ENCODE measurements around the gene PRKCH. TPM values are rescaled to one million over a fixed set of nuclear protein-coding genes. Genes with fewer than 3 reads are reported as not detected.
A peak's percentile ranks its signal among the peaks of the same experiment; 100 is the strongest.

Gene PRKCH
- total RNA-seq, 1 donor from 2014 or later, result 74.4 TPM

DNA sequence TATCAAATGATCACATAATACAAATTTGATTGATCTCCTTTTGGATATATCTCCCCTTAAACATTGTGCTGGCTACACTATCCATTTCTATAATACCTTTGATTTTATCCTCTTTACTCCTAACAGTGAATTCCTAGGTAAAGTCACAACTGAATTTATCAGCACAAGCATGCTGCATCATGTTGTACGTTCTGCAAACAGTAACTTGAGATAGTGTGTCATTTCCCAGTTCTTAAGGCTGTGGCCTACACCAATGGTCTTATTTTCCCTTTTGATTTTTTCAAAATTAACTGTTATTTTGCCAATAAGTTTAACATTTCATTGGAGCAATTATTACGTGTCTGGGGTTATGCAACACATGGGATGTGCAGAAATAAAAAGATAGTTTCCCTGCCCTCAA is 24.8 kb downstream of the PRKCH start:
- DNase-seq, result no peak
- Histone ChIP-seq H3K4me1 (peaks cover 65% of the 10 kb centered on the region), H3K4me3 (no peak overlapping the region), H3K9me3 (no peaks in the 10 kb centered on the region), H3K27me3 (no peaks in the 10 kb centered on the region), H3K27ac (peak overlapping the region; percentile 17), H3K36me3 (no peaks in the 10 kb centered on the region)
- no peak for ATAC-seq
- TF ChIP-seq, protein P1, sequence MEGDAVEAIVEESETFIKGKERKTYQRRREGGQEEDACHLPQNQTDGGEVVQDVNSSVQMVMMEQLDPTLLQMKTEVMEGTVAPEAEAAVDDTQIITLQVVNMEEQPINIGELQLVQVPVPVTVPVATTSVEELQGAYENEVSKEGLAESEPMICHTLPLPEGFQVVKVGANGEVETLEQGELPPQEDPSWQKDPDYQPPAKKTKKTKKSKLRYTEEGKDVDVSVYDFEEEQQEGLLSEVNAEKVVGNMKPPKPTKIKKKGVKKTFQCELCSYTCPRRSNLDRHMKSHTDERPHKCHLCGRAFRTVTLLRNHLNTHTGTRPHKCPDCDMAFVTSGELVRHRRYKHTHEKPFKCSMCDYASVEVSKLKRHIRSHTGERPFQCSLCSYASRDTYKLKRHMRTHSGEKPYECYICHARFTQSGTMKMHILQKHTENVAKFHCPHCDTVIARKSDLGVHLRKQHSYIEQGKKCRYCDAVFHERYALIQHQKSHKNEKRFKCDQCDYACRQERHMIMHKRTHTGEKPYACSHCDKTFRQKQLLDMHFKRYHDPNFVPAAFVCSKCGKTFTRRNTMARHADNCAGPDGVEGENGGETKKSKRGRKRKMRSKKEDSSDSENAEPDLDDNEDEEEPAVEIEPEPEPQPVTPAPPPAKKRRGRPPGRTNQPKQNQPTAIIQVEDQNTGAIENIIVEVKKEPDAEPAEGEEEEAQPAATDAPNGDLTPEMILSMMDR (IDR thresholded peaks at IDR 0.05), result no peak
- intact Hi-C loops (cut with DNase I), result no loop called here

DNA sequence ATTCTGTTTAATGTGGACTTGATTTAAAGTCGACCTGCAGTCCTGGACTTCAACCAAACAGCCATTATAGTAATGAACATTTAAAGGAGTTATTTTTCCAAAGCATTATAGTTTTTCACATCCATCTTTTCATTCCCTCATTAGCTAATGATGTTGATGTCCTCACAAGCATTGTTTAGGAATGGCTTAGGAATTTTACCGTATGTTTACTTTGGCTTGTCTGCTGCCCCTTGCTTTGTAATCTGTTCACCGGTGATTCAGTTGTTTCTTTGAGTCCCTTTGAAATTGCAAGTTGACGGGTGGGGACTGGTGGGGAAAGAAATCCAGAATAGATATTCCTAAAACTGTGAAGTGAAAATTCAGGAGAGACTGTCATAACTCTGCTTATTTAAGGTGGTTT is 25.4 kb downstream of the PRKCH start:
- TF ChIP-seq, protein P1 (IDR thresholded peaks at IDR 0.05), result no peak
- DNase-seq (no peak), ATAC-seq (no peak)
- no peak overlapping the region for H3K4me3 ChIP-seq
- peaks cover 65% of the 10 kb centered on the region for H3K4me1 ChIP-seq
- intact Hi-C loops (cut with DNase I), result no loop called here
- H3K36me3 ChIP-seq, result no peaks in the 10 kb centered on the region
- H3K27me3 ChIP-seq, result no peaks in the 10 kb centered on the region
- H3K9me3 ChIP-seq, result no peaks in the 10 kb centered on the region
- peak overlapping the region; percentile 63 for H3K27ac ChIP-seq

DNA sequence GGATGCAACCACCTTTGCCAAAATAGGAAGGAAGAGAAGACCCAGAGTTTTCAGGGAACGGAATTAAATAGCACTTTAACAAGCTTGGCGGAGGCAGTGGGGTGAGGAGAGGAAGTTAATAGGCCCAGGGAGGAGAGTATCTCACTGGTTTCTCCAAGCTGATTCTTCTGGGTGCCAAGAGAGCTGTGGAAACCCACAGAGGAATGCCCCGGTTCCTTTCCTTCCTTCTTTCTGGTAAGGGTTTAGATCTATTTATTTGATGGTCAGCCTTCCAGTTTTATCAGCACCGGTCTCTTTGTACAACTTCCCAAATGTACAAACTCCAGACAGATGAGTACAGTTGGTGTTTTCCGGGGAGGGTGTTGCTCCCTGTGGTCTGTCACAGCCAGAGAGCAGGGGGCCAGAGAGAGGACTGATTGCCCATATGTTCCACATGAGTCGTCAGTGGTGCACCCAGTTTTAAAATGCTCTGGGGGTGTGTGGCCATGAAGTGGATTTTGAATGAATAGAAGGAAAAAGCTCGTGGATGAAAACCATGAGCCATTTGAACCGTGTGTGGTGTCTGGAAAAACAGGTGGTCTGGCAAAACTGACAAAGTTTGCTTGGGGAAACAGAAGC is 26.6 kb downstream of the PRKCH start:
- TF ChIP-seq, protein P1 (IDR thresholded peaks at IDR 0.05), result no peak
- ATAC-seq (peak; percentile 57), DNase-seq (no peak)
- H3K27ac ChIP-seq, result peak overlapping the region; percentile 63
- no peaks in the 10 kb centered on the region for H3K36me3 ChIP-seq
- no peaks in the 10 kb centered on the region for H3K27me3 ChIP-seq
- intact Hi-C loops (cut with DNase I), result no loop called here
- H3K4me1 ChIP-seq, result peaks cover 58% of the 10 kb centered on the region
- no peak overlapping the region for H3K4me3 ChIP-seq
- H3K9me3 ChIP-seq, result no peaks in the 10 kb centered on the region

DNA sequence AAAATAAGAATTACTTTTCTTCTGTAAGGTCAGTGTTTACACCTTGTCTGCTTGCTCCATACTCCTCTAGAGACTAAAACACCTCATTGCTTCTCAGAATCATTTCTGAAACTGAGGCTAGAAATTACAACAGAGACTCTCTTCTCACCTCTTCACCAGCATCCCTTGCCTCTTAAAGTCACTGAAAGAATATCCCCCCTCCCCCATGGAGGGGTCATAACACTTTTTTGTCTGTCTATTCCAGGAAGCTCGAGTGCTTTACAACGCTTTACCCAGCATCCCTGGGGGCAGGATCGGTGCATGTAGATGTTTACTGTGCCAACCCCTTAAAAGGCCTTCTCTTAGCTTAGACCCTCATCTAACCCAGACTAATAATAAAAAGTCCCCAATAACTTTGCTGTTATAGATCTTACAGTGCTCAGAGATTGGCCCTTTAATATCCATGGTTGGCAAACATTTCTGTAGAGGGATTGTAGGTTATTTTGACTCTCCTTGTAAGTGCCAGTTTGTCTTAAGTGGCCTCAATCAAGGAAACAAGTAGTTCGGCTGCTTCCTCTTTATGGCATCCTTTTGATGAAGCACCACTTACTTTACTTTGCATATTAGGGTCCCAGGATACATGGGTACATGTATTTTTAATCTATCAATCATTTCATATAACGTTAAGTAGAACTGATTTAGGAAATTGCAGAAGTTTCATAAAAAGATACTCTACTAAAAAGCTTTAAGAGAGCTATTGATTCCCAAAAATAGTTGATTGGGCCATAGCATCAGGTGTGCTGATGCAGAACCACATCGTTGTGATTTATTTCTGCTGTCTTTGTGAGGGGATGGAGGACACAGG is 29.3 kb downstream of the PRKCH start:
- H3K27me3 ChIP-seq, result no peaks in the 10 kb centered on the region
- H3K36me3 ChIP-seq, result no peaks in the 10 kb centered on the region
- H3K27ac ChIP-seq, result no peak overlapping the region
- intact Hi-C loops (cut with DNase I), result no loop called here
- H3K4me1 ChIP-seq, result peaks cover 43% of the 10 kb centered on the region
- no peaks in the 10 kb centered on the region for H3K9me3 ChIP-seq
- no peak overlapping the region for H3K4me3 ChIP-seq
- DNase-seq (no peak), ATAC-seq (no peak)
- TF ChIP-seq, protein P1 (IDR thresholded peaks at IDR 0.05), result no peak

DNA sequence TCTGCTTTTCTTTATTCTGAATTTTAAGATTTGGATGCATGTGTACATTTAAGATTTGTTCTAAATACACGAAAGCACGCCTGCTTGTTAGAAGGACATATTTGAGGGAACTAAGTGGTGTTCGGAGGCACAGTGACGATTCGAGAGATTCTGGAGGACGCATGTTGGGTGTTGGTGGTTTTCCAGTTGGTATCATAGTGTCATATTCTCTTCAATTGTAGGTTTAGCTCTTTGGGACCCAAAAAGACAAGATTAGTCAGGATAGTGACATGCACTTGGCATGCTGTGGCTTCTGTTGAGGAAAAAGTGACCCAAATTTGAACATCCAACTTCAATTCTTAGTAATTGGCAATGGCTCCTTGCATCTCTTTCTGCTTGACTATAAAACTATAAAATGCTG is 30.1 kb downstream of the PRKCH start:
- TF ChIP-seq, protein P1 (IDR thresholded peaks at IDR 0.05), result no peak
- H3K27me3 ChIP-seq, result no peaks in the 10 kb centered on the region
- no peak overlapping the region for H3K27ac ChIP-seq
- no peak for DNase-seq
- no peak for ATAC-seq
- peaks cover 48% of the 10 kb centered on the region for H3K4me1 ChIP-seq
- intact Hi-C loops (cut with DNase I), result no loop called here
- no peaks in the 10 kb centered on the region for H3K9me3 ChIP-seq
- no peak overlapping the region for H3K4me3 ChIP-seq
- H3K36me3 ChIP-seq, result no peaks in the 10 kb centered on the region
